Tibial nerve (tissue), 4 donors: ENCODE measurements around the gene RPS28. TPM values are rescaled to one million over a fixed set of nuclear protein-coding genes. Genes with fewer than 3 reads are reported as not detected.

Experiments used
- DNase-seq, 2 donors: peaks; one replicate each; pipeline ENCODE4 v3.0.0-alpha.2; 2019; ENCODE audit warnings: low spot score in 2 of 2
- H3K27ac ChIP-seq, 4 donors: fragments of 200-600 bp; sonication (generic) in 3 of 4; one replicate each; pipeline ENCODE4 v1.5.1; 2017 to 2019; ENCODE audit warnings: mild to moderate bottlenecking in 1 of 4
- H3K27me3 ChIP-seq, 2 donors: fragments of 200-600 bp; sonication (generic) in 1 of 2; one replicate each; pipeline versions ENCODE4 v1.5.1 to v1.6.0; 2017 to 2019
- H3K36me3 ChIP-seq, 3 donors: fragments of 200-600 bp; sonication (generic); one replicate each; pipeline ENCODE4 v1.5.1; 2018 to 2019
- H3K4me1 ChIP-seq, 4 donors: fragments of 200-600 bp; sonication (generic) in 3 of 4; one replicate each; pipeline ENCODE4 v1.5.1; 2017 to 2019
- H3K4me3 ChIP-seq, 4 donors: fragments of 200-600 bp; sonication (generic) in 3 of 4; one replicate each; pipeline ENCODE4 v1.5.1; 2017 to 2019; ENCODE audit warnings: mild to moderate bottlenecking in 1 of 4, moderate library complexity in 1 of 4
- H3K9me3 ChIP-seq, 4 donors: fragments of 200-600 bp; sonication (generic) in 3 of 4; one replicate each; pipeline ENCODE4 v1.5.1; 2017 to 2019
- EP300 ChIP-seq, 2 donors: sonication (generic); formaldehyde crosslinking; IDR thresholded peaks; one replicate each; pipeline ENCODE4 v1.6.1; 2017; ENCODE audit warnings: antibody characterized with exemption in 2 of 2, mild to moderate bottlenecking in 1 of 2
- POLR2A ChIP-seq, 2 donors: fragments of 450-650 bp; IDR thresholded peaks; one replicate each; pipeline ENCODE4 v1.6.1; 2017; ENCODE audit warnings: antibody characterized with exemption in 2 of 2, mild to moderate bottlenecking in 2 of 2, moderate library complexity in 2 of 2
- WGBS, 2 donors: methylation state at CpG; one replicate each; pipeline ENCODE4 v1.1.5; 2018; 5-methylcytosine and 5-hydroxymethylcytosine counted together
- total RNA-seq, 4 donors: library from RNA; depleted of rRNA; stranded (reverse); fragments of >200 nt; gene quantifications; one replicate each; pipeline ENCODE4 v1.1.0, GENCODE V29; 2016
- TF ChIP-seq, protein P1 (sequence below), 5 experiments: fragments of 200-600 bp in 3 of 5; fragments of 450-650 bp in 2 of 5; sonication (generic) in 3 of 5; IDR thresholded peaks; one replicate each; pipeline ENCODE4 v1.5.1; 2016 to 2019; ENCODE audit warnings: antibody characterized with exemption in 5 of 5, mild to moderate bottlenecking in 3 of 5, moderate library complexity in 2 of 5

RPS28 gene
- total RNA-seq, 4 donors from 2014 or later, result 398 to 559 (median 412) TPM

DNA sequence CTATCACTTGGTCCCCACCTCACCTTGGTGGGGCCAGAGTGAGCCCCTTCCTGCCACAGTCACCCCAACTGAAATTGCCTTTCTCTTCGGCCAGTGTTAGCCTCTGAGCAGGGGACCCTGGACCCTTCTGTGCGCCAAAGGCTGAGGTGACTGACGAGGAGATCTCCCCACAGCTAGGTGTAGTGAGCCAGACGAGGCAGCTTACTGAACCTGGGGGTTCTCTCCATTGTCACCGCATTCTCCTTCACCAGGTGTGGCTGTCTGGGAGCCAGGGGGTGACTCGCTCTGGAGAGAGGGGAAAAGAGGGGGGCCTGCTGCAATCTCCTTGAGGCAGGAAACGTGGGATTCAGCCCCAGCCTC lies 1.3 kb downstream of the RPS28 start:
- DNase-seq, result no peak
- Histone ChIP-seq H3K27ac (peak overlapping the region in 3 of 4 donors; percentile 30 to 95 (median 92)), H3K4me1 (peaks cover 0 to 48% (median 21%) of the 10 kb centered on the region in 4 donors), H3K36me3 (peaks cover 0 to 42% (median 0%) of the 10 kb centered on the region in 3 donors), H3K27me3 (no peaks in the 10 kb centered on the region), H3K4me3 (peak overlapping the region; percentile 80 to 95 (median 88)), H3K9me3 (peaks cover 0 to 5% (median 0%) of the 10 kb centered on the region in 4 donors)
- TF ChIP-seq EP300 (IDR thresholded peaks at IDR 0.05) (no peak), POLR2A (IDR thresholded peaks at IDR 0.05) (no peak)
- TF ChIP-seq, protein P1, sequence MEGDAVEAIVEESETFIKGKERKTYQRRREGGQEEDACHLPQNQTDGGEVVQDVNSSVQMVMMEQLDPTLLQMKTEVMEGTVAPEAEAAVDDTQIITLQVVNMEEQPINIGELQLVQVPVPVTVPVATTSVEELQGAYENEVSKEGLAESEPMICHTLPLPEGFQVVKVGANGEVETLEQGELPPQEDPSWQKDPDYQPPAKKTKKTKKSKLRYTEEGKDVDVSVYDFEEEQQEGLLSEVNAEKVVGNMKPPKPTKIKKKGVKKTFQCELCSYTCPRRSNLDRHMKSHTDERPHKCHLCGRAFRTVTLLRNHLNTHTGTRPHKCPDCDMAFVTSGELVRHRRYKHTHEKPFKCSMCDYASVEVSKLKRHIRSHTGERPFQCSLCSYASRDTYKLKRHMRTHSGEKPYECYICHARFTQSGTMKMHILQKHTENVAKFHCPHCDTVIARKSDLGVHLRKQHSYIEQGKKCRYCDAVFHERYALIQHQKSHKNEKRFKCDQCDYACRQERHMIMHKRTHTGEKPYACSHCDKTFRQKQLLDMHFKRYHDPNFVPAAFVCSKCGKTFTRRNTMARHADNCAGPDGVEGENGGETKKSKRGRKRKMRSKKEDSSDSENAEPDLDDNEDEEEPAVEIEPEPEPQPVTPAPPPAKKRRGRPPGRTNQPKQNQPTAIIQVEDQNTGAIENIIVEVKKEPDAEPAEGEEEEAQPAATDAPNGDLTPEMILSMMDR (IDR thresholded peaks at IDR 0.05), result no peak
- 63 to 75% methylated on average over 6 of the region's 7 CpGs for WGBS, 2 donors

DNA sequence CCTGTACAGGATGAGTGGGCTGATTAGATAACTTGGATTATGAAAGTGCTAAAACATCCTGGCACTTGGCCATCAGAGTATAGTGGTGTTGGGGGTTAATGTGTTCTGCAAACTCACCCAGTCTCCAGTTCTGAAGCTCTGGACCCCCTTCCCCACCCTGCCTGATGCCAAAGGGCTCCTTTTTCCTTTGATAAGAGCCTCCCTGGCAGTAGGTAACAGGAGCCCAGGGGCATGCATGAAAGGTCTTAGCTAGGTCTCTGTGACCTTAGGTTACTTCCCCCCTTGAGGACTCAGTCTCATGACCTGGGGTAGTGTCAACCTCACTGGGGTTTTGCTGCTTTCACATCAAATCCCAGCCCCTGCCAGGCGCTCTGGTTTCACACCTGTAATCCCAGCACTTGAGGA lies 2.5 kb downstream of the RPS28 start:
- Histone ChIP-seq H3K4me1 (peaks cover 0 to 48% (median 21%) of the 10 kb centered on the region in 4 donors), H3K36me3 (peaks cover 0 to 42% (median 0%) of the 10 kb centered on the region in 3 donors), H3K27me3 (no peaks in the 10 kb centered on the region), H3K27ac (no peak overlapping the region), H3K9me3 (peaks cover 0 to 5% (median 0%) of the 10 kb centered on the region in 4 donors), H3K4me3 (no peak overlapping the region)
- WGBS, 2 donors, result 60 to 82% methylated on average over 1 of the region's 1 CpG
- peak in 1 of 2 donors; percentile 6 for TF ChIP-seq EP300 (IDR thresholded peaks at IDR 0.05)
- TF ChIP-seq, protein P1 (IDR thresholded peaks at IDR 0.05), result no peak
- no peak for TF ChIP-seq POLR2A (IDR thresholded peaks at IDR 0.05)
- DNase-seq, result no peak

DNA sequence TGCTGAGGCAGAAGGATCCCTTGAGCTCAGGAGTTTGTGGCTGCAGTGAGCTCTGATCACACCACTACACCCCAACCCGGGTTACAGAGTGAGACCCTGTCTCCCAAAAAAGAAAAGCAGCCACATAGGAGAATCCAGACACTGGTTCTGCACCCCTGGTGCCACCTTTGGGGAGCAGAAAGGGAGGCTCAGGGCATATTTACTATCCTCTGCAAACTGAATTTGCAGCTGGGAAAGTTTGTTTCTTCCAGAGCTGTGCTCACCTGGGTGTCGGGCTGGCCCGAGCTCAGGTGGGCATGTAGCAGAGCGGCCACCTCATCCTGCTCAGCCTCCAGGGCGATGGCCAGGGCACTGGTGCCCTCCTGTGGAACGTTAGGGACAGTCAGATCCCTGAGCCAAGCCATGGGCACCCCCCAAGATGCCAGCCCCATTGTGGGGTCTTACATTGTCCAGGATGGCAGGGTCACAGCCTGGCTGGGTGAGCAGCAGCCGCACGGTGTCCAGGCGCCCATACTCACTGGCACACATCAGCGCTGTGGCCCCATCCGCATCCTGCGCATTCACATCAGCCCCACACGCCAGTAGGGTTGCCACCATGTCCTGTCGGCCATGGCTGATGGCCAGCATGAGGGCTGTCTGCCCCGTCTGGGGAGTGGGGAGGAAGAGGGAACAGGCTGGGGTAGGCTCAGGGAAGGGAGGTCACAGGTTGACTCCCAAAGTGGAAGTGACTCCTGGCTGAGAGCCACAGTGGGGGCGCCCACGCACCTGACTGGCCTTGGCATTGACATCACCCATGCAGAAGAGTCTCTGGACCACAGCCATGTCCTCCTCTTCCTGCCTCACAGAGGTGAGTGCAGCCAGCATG lies 3.1 kb downstream of the RPS28 start:
- no peak for TF ChIP-seq EP300 (IDR thresholded peaks at IDR 0.05)
- TF ChIP-seq, protein P1 (IDR thresholded peaks at IDR 0.05), result no peak
- no peak for TF ChIP-seq POLR2A (IDR thresholded peaks at IDR 0.05)
- no peak for DNase-seq
- H3K4me3 ChIP-seq, result no peak overlapping the region
- 68 to 78% methylated on average over 10 to 16 of the region's 17 CpGs for WGBS, 2 donors
- H3K27me3 ChIP-seq, result no peaks in the 10 kb centered on the region
- no peak overlapping the region for H3K27ac ChIP-seq
- H3K9me3 ChIP-seq, result peaks cover 0 to 5% (median 0%) of the 10 kb centered on the region in 4 donors
- H3K36me3 ChIP-seq, result peaks cover 0 to 42% (median 0%) of the 10 kb centered on the region in 3 donors
- H3K4me1 ChIP-seq, result peaks cover 0 to 43% (median 21%) of the 10 kb centered on the region in 4 donors

DNA sequence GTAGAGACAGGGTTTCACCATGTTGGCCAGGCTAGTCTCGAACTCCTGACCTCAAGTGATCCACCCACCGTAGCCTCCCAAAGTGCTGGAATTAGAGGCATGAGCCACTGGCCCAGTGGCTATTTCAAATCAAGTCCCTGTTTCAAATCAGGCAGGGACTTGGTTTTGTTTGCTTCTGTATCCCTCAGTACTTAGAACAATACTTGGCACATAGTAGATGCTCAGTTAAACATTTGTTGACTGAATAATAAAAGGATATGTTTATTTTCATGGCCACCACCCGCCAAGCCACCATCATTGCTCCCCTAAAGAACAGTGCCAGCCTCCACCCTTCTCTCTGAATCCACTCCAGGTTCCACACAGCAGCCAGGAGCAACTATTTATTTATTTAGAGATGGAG lies 4.2 kb downstream of the RPS28 start:
- H3K27ac ChIP-seq, result no peak overlapping the region
- 93 to 94% methylated on average over 3 of the region's 3 CpGs for WGBS, 2 donors
- H3K4me1 ChIP-seq, result peaks cover 0 to 33% (median 14%) of the 10 kb centered on the region in 4 donors
- DNase-seq, result no peak
- H3K27me3 ChIP-seq, result no peaks in the 10 kb centered on the region
- H3K36me3 ChIP-seq, result peaks cover 0 to 52% (median 0%) of the 10 kb centered on the region in 3 donors
- TF ChIP-seq, protein P1 (IDR thresholded peaks at IDR 0.05), result no peak
- TF ChIP-seq POLR2A (IDR thresholded peaks at IDR 0.05), result no peak
- no peak for TF ChIP-seq EP300 (IDR thresholded peaks at IDR 0.05)
- H3K9me3 ChIP-seq, result peaks cover 0 to 5% (median 0%) of the 10 kb centered on the region in 4 donors
- no peak overlapping the region for H3K4me3 ChIP-seq

DNA sequence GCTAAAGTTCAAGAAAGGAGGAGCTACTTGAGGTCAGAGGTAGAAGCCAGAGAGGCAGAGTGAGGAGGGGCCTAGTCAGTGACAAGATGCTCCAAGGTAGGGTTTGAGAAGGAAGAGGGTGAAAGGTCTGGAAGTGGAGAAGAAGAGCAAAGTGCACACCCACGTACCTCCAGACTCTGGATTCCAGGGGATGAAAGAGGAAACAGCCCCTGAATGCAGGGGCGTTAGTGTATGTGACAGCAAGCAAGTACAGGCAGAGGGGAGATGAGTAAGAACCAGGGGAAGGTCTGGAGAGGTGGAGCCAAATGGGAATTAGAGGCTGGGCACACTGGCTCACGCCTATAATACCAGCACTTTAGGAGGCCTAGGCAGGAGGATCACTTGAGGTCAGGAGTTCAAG lies 8.7 kb downstream of the RPS28 start:
- Histone ChIP-seq H3K27ac (no peak overlapping the region), H3K4me1 (peaks cover 0 to 18% (median 5%) of the 10 kb centered on the region in 4 donors), H3K4me3 (no peak overlapping the region), H3K9me3 (peaks cover 0 to 5% (median 0%) of the 10 kb centered on the region in 4 donors), H3K27me3 (peaks cover 0 to 21% of the 10 kb centered on the region in 2 donors), H3K36me3 (peaks cover 0 to 27% (median 0%) of the 10 kb centered on the region in 3 donors)
- no peak for DNase-seq
- TF ChIP-seq POLR2A (IDR thresholded peaks at IDR 0.05) (no peak), EP300 (IDR thresholded peaks at IDR 0.05) (no peak)
- TF ChIP-seq, protein P1 (IDR thresholded peaks at IDR 0.05), result no peak
- 83 to 88% methylated on average over 3 of the region's 3 CpGs for WGBS, 2 donors
